GM23338 (cell line): ENCODE data around the gene RXRB.

ENCODE experiments used
- CREB1 ChIP-seq: fragments of 250-450 bp; sonication (Bioruptor Pico); IDR thresholded peaks from 2 replicates; pipeline ENCODE4 v1.5.0; 2020; ENCODE audit warnings: low read depth, mild to moderate bottlenecking, moderate library complexity
- CTCF ChIP-seq, 2 experiments: fragments of 200-600 bp in 1 of 2; sonication (generic) in 1 of 2; conservative IDR thresholded peaks; 2 replicates each; pipeline versions ENCODE4 v1.5.1 to v1.6.1; 2016 to 2017; ENCODE audit warnings: antibody characterized with exemption in 2 of 2, low read depth in 2 of 2, mild to moderate bottlenecking in 2 of 2, moderate library complexity in 1 of 2
- ETS1 ChIP-seq: IDR thresholded peaks from 2 replicates; pipeline ENCODE4 v1.6.1; 2016; ENCODE audit warnings: antibody characterized with exemption
- EZH2 ChIP-seq: fragments of 200-600 bp; sonication (generic); IDR thresholded peaks from one replicate; pipeline ENCODE4 v1.8.0; 2017; ENCODE audit warnings: antibody characterized with exemption, mild to moderate bottlenecking, low read depth; ENCODE audit not compliant: unreplicated experiment
- EZH2phosphoT487 ChIP-seq: fragments of 200-600 bp; sonication (generic); IDR thresholded peaks from one replicate; pipeline ENCODE4 v1.8.1; 2018; ENCODE audit warnings: antibody characterized with exemption; ENCODE audit not compliant: unreplicated experiment
- JUNB ChIP-seq: IDR thresholded peaks from one replicate; pipeline ENCODE4 v1.6.1; 2016; ENCODE audit warnings: antibody characterized with exemption; ENCODE audit not compliant: unreplicated experiment
- NANOG ChIP-seq: IDR thresholded peaks from 2 replicates; pipeline ENCODE4 v1.6.1; 2016; ENCODE audit warnings: antibody characterized with exemption, borderline replicate concordance
- POLR2AphosphoS5 ChIP-seq: IDR thresholded peaks from 2 replicates; pipeline ENCODE4 v1.6.1; 2016; ENCODE audit warnings: antibody characterized with exemption, low read depth
- REST ChIP-seq: IDR thresholded peaks from one replicate; pipeline ENCODE4 v1.6.1; 2018; ENCODE audit warnings: antibody characterized with exemption; ENCODE audit not compliant: unreplicated experiment
- STAT1 ChIP-seq: IDR thresholded peaks from one replicate; pipeline ENCODE4 v1.6.1; 2016; ENCODE audit warnings: antibody characterized with exemption; ENCODE audit not compliant: unreplicated experiment
- ZNF114 ChIP-seq: fragments of 250-450 bp; sonication (Bioruptor Pico); IDR thresholded peaks from 2 replicates; pipeline ENCODE4 v1.5.0; 2020; ENCODE audit warnings: mild to moderate bottlenecking, moderate library complexity
- ZNF331 ChIP-seq: fragments of 250-450 bp; sonication (Bioruptor Pico); IDR thresholded peaks from 2 replicates; pipeline ENCODE4 v1.5.0; 2020; ENCODE audit warnings: low read depth, mild to moderate bottlenecking, moderate library complexity
- ZNF462 ChIP-seq: fragments of 250-450 bp; sonication (Bioruptor Pico); IDR thresholded peaks from 2 replicates; pipeline ENCODE4 v1.5.0; 2020; ENCODE audit warnings: mild to moderate bottlenecking, moderate library complexity

- TF ChIP-seq CTCF (conservative IDR thresholded peaks at IDR 0.05; ENCODE audit: low read depth in 2 of 2) (peak; percentile 67 to 95), POLR2AphosphoS5 (no peak), EZH2 (no peak), STAT1 (no peak), EZH2phosphoT487 (no peak), NANOG (no peak), CREB1 (CRISPR knock-in tag) (no peak), REST (no peak), JUNB (no peak), ZNF114 (CRISPR knock-in tag) (no peak), ETS1 (no peak), ZNF462 (no peak), ZNF331 (CRISPR knock-in tag) (no peak)
These were observed 47.6 kb upstream of the RXRB start for GRCh38 chr6:33247977-33248642.
